ENCODE data around the gene KCNQ2. TPM values are rescaled to one million over a fixed set of nuclear protein-coding genes. Genes with fewer than 3 reads are reported as not detected.

Gene KCNQ2
- total RNA-seq, 1 donor from 2014 or later, result not detected

DNA sequence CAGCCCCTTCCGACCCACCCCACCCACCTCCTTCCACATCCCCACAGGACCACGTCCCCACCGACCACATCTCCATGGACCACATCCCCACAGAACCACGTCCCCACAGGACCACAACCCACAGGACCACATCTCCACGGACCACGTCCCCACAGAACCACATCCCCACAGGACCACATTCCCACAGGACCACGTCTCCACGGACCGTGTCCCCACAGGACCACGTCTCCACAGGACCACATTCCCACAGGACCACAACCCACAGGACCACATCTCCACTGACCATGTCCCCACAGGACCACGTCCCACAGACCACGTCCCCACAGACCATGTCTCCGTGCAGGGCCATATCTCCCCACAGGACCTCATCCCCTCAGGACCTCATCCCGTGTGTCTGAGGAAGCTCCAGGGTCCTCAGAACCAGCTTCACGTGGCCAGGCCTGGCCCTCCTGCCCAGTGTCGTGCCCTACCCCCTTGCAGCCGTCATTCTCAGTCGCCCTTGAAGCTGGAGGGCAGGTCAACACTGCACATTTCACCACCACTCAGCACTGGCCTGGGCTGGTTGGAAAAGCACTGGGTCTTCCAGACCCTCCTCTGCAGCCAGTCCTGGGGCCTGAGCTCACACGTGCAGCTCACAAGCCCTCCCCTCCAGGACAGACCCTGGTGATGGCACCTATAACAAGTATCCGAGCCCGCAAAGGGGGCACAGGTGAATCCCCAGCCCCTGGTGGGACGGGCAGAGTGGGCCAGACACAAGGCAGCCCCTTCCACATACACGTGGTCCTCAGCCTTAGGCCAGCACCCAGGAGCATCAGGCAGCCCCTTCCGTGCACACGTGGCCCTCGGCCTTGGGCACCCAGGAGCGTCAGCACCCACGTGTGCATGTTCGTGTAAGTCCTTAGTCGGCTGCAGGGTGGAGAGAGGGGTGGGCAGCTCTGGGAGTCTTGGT lies 115.2 kb downstream of the KCNQ2 start:
- peaks cover 3% of the 10 kb centered on the region for H3K27me3 ChIP-seq (ENCODE audit: control insufficient read depth, insufficient read depth, low read length)
- FAIRE-seq, result no peak

GRCh38 chr20:63356511-63356910 lies 115.9 kb downstream of the KCNQ2 start:
- DNase-seq (ENCODE audit: low read depth) (no peak), FAIRE-seq (no peak)
- TF ChIP-seq, protein P1, sequence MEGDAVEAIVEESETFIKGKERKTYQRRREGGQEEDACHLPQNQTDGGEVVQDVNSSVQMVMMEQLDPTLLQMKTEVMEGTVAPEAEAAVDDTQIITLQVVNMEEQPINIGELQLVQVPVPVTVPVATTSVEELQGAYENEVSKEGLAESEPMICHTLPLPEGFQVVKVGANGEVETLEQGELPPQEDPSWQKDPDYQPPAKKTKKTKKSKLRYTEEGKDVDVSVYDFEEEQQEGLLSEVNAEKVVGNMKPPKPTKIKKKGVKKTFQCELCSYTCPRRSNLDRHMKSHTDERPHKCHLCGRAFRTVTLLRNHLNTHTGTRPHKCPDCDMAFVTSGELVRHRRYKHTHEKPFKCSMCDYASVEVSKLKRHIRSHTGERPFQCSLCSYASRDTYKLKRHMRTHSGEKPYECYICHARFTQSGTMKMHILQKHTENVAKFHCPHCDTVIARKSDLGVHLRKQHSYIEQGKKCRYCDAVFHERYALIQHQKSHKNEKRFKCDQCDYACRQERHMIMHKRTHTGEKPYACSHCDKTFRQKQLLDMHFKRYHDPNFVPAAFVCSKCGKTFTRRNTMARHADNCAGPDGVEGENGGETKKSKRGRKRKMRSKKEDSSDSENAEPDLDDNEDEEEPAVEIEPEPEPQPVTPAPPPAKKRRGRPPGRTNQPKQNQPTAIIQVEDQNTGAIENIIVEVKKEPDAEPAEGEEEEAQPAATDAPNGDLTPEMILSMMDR (IDR thresholded peaks at IDR 0.05; ENCODE audit: insufficient read depth, low read length, severe bottlenecking), result no peak
- no peaks in the 10 kb centered on the region for H3K36me3 ChIP-seq (ENCODE audit: control insufficient read depth, insufficient read depth, low read length)
- H3K4me3 ChIP-seq (ENCODE audit: low read depth, low read length), result no peak overlapping the region
- H3K27me3 ChIP-seq (ENCODE audit: control insufficient read depth, insufficient read depth, low read length), result peaks cover 2% of the 10 kb centered on the region

More for the DNA sequence above, 115.2 kb downstream of the KCNQ2 start:
- no peak overlapping the region for H3K4me3 ChIP-seq (ENCODE audit: low read depth, low read length)
- no peak for DNase-seq (ENCODE audit: low read depth)
- TF ChIP-seq, protein P1 (IDR thresholded peaks at IDR 0.05; ENCODE audit: insufficient read depth, low read length, severe bottlenecking), result no peak
- H3K36me3 ChIP-seq (ENCODE audit: control insufficient read depth, insufficient read depth, low read length), result no peaks in the 10 kb centered on the region

DNA sequence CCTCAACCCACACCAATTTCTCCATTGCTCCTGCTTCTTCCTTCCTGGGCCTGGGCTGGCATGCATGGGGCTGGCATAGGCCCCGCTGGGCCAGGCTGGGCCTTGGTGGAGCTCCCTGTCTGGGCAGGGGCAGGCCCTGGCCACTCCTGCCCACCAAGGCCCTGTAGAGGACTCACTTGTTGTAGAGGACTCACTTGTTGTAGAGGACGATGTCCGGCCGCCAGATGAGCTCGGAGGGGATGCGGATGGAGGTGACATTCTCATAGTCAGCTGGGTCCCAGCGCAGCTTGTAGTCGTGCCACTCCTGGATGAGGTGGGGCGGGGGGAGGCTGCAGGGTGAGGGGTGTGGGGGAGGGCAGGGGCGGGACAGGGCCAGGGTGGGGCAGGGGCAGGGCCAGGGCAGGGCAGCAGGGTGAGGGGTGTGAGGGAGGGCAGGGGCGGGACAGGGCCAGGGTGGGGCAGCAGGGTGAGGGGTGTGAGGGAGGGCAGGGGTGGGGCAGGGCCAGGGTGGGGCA lies 116.6 kb downstream of the KCNQ2 start:
- H3K36me3 ChIP-seq (ENCODE audit: control insufficient read depth, insufficient read depth, low read length), result no peaks in the 10 kb centered on the region
- TF ChIP-seq, protein P1 (IDR thresholded peaks at IDR 0.05; ENCODE audit: insufficient read depth, low read length, severe bottlenecking), result no peak
- H3K27me3 ChIP-seq (ENCODE audit: control insufficient read depth, insufficient read depth, low read length), result no peaks in the 10 kb centered on the region
- no peak for DNase-seq (ENCODE audit: low read depth)
- FAIRE-seq, result no peak
- H3K4me3 ChIP-seq (ENCODE audit: low read depth, low read length), result no peak overlapping the region

DNA sequence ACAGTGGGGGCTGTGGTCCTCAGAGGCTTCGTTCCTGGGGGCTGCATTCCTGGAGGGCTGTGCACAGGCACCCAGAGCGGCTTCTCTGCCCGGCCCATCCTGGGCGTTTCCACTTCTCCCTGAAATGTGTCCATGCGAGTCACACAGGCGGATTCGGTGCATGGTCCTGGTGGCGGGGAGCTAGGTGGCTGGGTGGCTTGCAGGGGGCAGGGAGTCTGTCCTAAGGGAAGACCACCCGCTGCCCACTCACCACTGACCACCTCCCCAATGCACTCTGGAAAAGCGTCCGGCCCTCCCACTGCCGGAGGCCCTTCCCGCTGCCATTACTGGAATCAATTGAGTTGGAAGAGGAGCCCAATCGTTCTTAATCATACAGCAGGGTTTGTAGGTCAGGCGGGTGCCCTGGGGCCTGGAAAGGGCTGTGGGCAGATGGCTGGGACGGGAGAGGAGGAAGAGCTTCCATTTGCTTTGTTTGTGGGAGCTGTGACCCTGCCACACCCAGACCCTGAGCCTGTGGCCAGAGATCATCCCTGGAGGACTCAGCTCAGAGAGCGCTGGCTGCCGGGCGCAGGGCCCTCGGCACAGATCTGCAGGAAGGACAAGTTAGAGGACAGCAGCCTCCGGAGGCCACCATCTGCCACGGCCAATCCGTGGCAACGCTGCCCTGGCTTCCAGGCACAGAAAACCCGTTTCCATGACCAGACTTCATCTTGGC lies 117.7 kb downstream of the KCNQ2 start:
- H3K27me3 ChIP-seq (ENCODE audit: control insufficient read depth, insufficient read depth, low read length), result no peaks in the 10 kb centered on the region
- TF ChIP-seq, protein P1 (IDR thresholded peaks at IDR 0.05; ENCODE audit: insufficient read depth, low read length, severe bottlenecking), result no peak
- DNase-seq (ENCODE audit: low read depth), result no peak
- FAIRE-seq, result no peak
- no peak overlapping the region for H3K4me3 ChIP-seq (ENCODE audit: low read depth, low read length)
- no peaks in the 10 kb centered on the region for H3K36me3 ChIP-seq (ENCODE audit: control insufficient read depth, insufficient read depth, low read length)

GRCh38 chr20:63352811-63353221 lies 119.6 kb downstream of the KCNQ2 start:
- Histone ChIP-seq H3K4me3 (ENCODE audit: low read depth, low read length) (no peak overlapping the region), H3K27me3 (ENCODE audit: control insufficient read depth, insufficient read depth, low read length) (no peaks in the 10 kb centered on the region), H3K36me3 (ENCODE audit: control insufficient read depth, insufficient read depth, low read length) (no peaks in the 10 kb centered on the region)
- DNase-seq (ENCODE audit: low read depth) (no peak), FAIRE-seq (no peak)
- TF ChIP-seq, protein P1 (IDR thresholded peaks at IDR 0.05; ENCODE audit: insufficient read depth, low read length, severe bottlenecking), result no peak

Data from bronchial epithelial cell (primary cell).